Astrocyte of the cerebellum (primary cell): ENCODE data around the gene INAFM1.
"Not testable (repeated sequence)": the region's sequence is repeated elsewhere in the genome, so short reads cannot be mapped to it uniquely, and the experiment has no call there.

Experiments
- DNase-seq: peaks from one replicate; pipeline ENCODE4 v3.0.0-alpha.2; 2011; ENCODE audit warnings: low read depth
- H3K4me3 ChIP-seq: 2 replicates; pipeline ENCODE4 v1.5.1; 2011; ENCODE audit warnings: mild to moderate bottlenecking, low read depth, low read length, moderate library complexity
- CTCF ChIP-seq: IDR thresholded peaks from 2 replicates; pipeline ENCODE4 v1.5.1; 2012; ENCODE audit warnings: low read length, low read depth, moderate library complexity, mild to moderate bottlenecking; ENCODE audit errors: missing control alignments
- in situ Hi-C: cut with HindIII; loops from 2 replicates; pipeline ENCODE4 v1.10.0; 2017; ENCODE audit warnings: low sequenced_read_pairs

The INAFM1 gene

GRCh38 chr19:47255879-47256692, 18.6 kb upstream of the INAFM1 start, which contains the start of gene CCDC9:
CCDC9 (plus strand) TSS chr19:47256525; CDS start chr19:47258401, 1,876 bp downstream.
- in situ Hi-C loops = no loop called here
- DNase-seq = peak; percentile 88
- no peak for TF ChIP-seq CTCF
- H3K4me3 ChIP-seq = peak within 1 kb of the TSS; percentile 60

GRCh38 chr19:47256693-47257410, 17.8 kb upstream of the INAFM1 start:
- no peak for TF ChIP-seq CTCF
- DNase-seq = peak; percentile 98
- peak overlapping the region; percentile 60 for H3K4me3 ChIP-seq
- in situ Hi-C loops = no loop called here

GRCh38 chr19:47257411-47258169, 17.1 kb upstream of the INAFM1 start:
- no peak for DNase-seq
- H3K4me3 ChIP-seq = peak overlapping the region; percentile 47
- in situ Hi-C loops = no loop called here
- no peak for TF ChIP-seq CTCF

GRCh38 chr19:47258434-47258833, 16.3 kb upstream of the INAFM1 start:
- in situ Hi-C loops = no loop called here
- TF ChIP-seq CTCF = no peak
- peak overlapping the region; percentile 47 for H3K4me3 ChIP-seq
- no peak for DNase-seq

- H3K4me3 ChIP-seq = no peak overlapping the region
- TF ChIP-seq CTCF = no peak
- DNase-seq = no peak
- in situ Hi-C loops = no loop called here
Observed at GRCh38 chr19:47258895-47259555, 15.7 kb upstream of the INAFM1 start.

- H3K4me3 ChIP-seq = no peak overlapping the region
- no peak for TF ChIP-seq CTCF
- in situ Hi-C loops = no loop called here
- no peak for DNase-seq
Observed at GRCh38 chr19:47260476-47260875, 14.2 kb upstream of the INAFM1 start.

- H3K4me3 ChIP-seq, DNase-seq, in situ Hi-C loops: not testable (repeated sequence)
Observed at GRCh38 chr19:47261946-47262793, 12.5 kb upstream of the INAFM1 start.
